Liver (tissue), 9 donors: ENCODE results near the gene RXFP3. TPM values are rescaled to one million over a fixed set of nuclear protein-coding genes. Genes with fewer than 3 reads are reported as not detected.
A peak's percentile ranks its signal among the peaks of the same experiment; 100 is the strongest.

Source experiments
- DNase-seq: peaks from one replicate; pipeline ENCODE4 v3.0.0-alpha.2; 2017; ENCODE audit warnings: low spot score
- H3K27ac ChIP-seq, 2 donors: one replicate each; pipeline ENCODE4 v1.7.0; 2013; ENCODE audit warnings: inconsistent platforms in 2 of 2, low read length in 2 of 2, control low read depth in 1 of 2, low read depth in 1 of 2, mild to moderate bottlenecking in 1 of 2
- H3K27me3 ChIP-seq, 4 donors: one replicate each; pipeline versions ENCODE4 v1.6.1 to v1.7.0; 2013; ENCODE audit warnings: low read length in 3 of 4, inconsistent platforms in 1 of 4, mild to moderate bottlenecking in 1 of 4, moderate library complexity in 1 of 4; ENCODE audit not compliant: control insufficient read depth in 4 of 4, insufficient read depth in 4 of 4
- H3K36me3 ChIP-seq, 4 donors: one replicate each; pipeline versions ENCODE4 v1.6.1 to v1.7.0; 2013; ENCODE audit warnings: low read length in 3 of 4, mild to moderate bottlenecking in 3 of 4, low read depth in 1 of 4, moderate library complexity in 1 of 4; ENCODE audit not compliant: control insufficient read depth in 4 of 4, insufficient read depth in 3 of 4
- H3K4me1 ChIP-seq, 4 donors: one replicate each; pipeline versions ENCODE4 v1.6.1 to v1.7.0; 2013; ENCODE audit warnings: low read length in 3 of 4, mild to moderate bottlenecking in 3 of 4, moderate library complexity in 1 of 4; ENCODE audit not compliant: control insufficient read depth in 4 of 4, insufficient read depth in 4 of 4
- H3K4me3 ChIP-seq, 3 donors: one replicate each; pipeline versions ENCODE4 v1.6.1 to v1.7.0; 2013; ENCODE audit warnings: low read length in 3 of 3, control low read depth in 1 of 3, low read depth in 1 of 3, mild to moderate bottlenecking in 1 of 3
- H3K9ac ChIP-seq, 2 donors: one replicate each; pipeline ENCODE4 v1.7.0; 2013; ENCODE audit warnings: low read length in 2 of 2, mild to moderate bottlenecking in 2 of 2, moderate library complexity in 2 of 2, control low read depth in 1 of 2, low read depth in 1 of 2
- H3K9me3 ChIP-seq, 4 donors: one replicate each; pipeline versions ENCODE4 v1.6.1 to v1.7.0; 2013; ENCODE audit warnings: low read length in 3 of 4; ENCODE audit not compliant: control insufficient read depth in 4 of 4
- EGR1 ChIP-seq, 2 donors: IDR thresholded peaks; 2 replicates each; pipeline ENCODE4 v1.6.1; 2016 to 2018; ENCODE audit warnings: antibody characterized with exemption in 2 of 2, low read depth in 2 of 2
- FOXA1 ChIP-seq: IDR thresholded peaks from 2 replicates; pipeline ENCODE4 v1.6.1; 2016; ENCODE audit warnings: antibody characterized with exemption
- FOXA2 ChIP-seq: IDR thresholded peaks from 2 replicates; pipeline ENCODE4 v1.6.1; 2016; ENCODE audit warnings: antibody characterized with exemption
- GABPA ChIP-seq, 2 donors: IDR thresholded peaks in 1 of 2; conservative IDR thresholded peaks in 1 of 2; 2 replicates each; pipeline ENCODE4 v1.6.1; 2016; ENCODE audit warnings: antibody characterized with exemption in 2 of 2, mild to moderate bottlenecking in 1 of 2, moderate library complexity in 1 of 2
- HNF4A ChIP-seq, 2 donors: conservative IDR thresholded peaks; 2 replicates each; pipeline ENCODE4 v1.6.1; 2016; ENCODE audit warnings: antibody characterized with exemption in 2 of 2, mild to moderate bottlenecking in 2 of 2
- HNF4G ChIP-seq: IDR thresholded peaks from 2 replicates; pipeline ENCODE4 v1.6.1; 2016; ENCODE audit warnings: antibody characterized with exemption
- NR2F2 ChIP-seq: IDR thresholded peaks from 2 replicates; pipeline ENCODE4 v1.6.1; 2016; ENCODE audit warnings: antibody characterized with exemption
- RAD21 ChIP-seq, 2 donors: IDR thresholded peaks; 2 replicates each; pipeline ENCODE4 v1.6.1; 2016; ENCODE audit warnings: antibody characterized with exemption in 2 of 2, mild to moderate bottlenecking in 2 of 2
- RXRA ChIP-seq, 2 donors: IDR thresholded peaks; 2 replicates each; pipeline ENCODE4 v1.6.1; 2017 to 2018; ENCODE audit warnings: antibody characterized with exemption in 2 of 2, mild to moderate bottlenecking in 1 of 2
- SP1 ChIP-seq: IDR thresholded peaks from 2 replicates; pipeline ENCODE4 v1.6.1; 2018; ENCODE audit warnings: antibody characterized with exemption, mild to moderate bottlenecking
- YY1 ChIP-seq: IDR thresholded peaks from 2 replicates; pipeline ENCODE4 v1.6.1; 2016; ENCODE audit warnings: antibody characterized with exemption, mild to moderate bottlenecking
- WGBS: extraction: QIAGEN DNeasy Blood & Tissue Kit; methylation state at CpG from one replicate; pipeline ENCODE4 v1.1.7; 2013; 5-methylcytosine and 5-hydroxymethylcytosine counted together
- polyA plus RNA-seq, 2 donors: library from polyadenylated mRNA; stranded (reverse) in 1 of 2; unstranded in 1 of 2; fragments of 200-250 nt in 1 of 2; fragments of >200 nt in 1 of 2; fragmentation: Nextera tagmentation in 1 of 2; extraction: Ambion mirVana in 1 of 2; gene quantifications; one replicate each; pipeline versions ENCODE4 v1.2.1 to v1.2.3, GENCODE V29; 2013 to 2015
- total RNA-seq, 2 donors: library from RNA; depleted of rRNA; stranded (reverse); fragments of >200 nt; gene quantifications; one replicate each; pipeline ENCODE4 v1.2.3, GENCODE V29; 2014
- TF ChIP-seq, protein P1 (sequence below): fragments of 150-350 bp; IDR thresholded peaks from 2 replicates; pipeline ENCODE4 v1.5.1; 2017; ENCODE audit warnings: improper control_type of control experiment, low read depth, low read length; ENCODE audit not compliant: missing input control
- TF ChIP-seq, protein P2 (sequence below): IDR thresholded peaks from 2 replicates; pipeline ENCODE4 v1.6.1; 2016; ENCODE audit warnings: antibody characterized with exemption
- TF ChIP-seq, protein P3 (sequence below): IDR thresholded peaks from 2 replicates; pipeline ENCODE4 v1.6.1; 2016; ENCODE audit warnings: antibody characterized with exemption, mild to moderate bottlenecking
- TF ChIP-seq, protein P4 (sequence below): IDR thresholded peaks from 2 replicates; pipeline ENCODE4 v1.6.1; 2016; ENCODE audit warnings: antibody characterized with exemption
- donor health status: healthy.
- donor health status: healthy.
- donor health status: healthy.
- donor health status: healthy.
- donor health status: healthy.

Gene RXFP3
- total and polyA plus RNA-seq, 4 donors, result not detected

DNA sequence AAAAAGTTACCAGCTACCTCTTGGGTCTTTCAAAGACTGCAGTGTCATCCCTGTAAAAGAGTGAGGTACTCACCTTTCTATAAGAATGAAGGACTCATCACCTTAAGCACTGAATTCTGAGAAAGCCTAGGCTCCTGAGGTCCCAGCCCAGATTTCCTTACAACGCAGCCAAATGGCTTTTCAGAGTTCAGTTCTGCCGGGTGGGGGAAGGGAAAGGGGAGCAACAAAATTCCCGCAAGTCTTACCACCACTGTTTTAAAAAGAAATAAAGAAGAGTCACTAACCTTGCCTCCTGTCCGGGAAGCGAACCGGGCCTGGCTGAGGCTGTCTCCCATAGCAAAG is 44.8 kb upstream of the RXFP3 start (continued):
- TF ChIP-seq FOXA1 (no peak), EGR1 (IDR thresholded peaks at IDR 0.05; ENCODE audit: low read depth in 2 of 2) (no peak)
- TF ChIP-seq, protein P1, sequence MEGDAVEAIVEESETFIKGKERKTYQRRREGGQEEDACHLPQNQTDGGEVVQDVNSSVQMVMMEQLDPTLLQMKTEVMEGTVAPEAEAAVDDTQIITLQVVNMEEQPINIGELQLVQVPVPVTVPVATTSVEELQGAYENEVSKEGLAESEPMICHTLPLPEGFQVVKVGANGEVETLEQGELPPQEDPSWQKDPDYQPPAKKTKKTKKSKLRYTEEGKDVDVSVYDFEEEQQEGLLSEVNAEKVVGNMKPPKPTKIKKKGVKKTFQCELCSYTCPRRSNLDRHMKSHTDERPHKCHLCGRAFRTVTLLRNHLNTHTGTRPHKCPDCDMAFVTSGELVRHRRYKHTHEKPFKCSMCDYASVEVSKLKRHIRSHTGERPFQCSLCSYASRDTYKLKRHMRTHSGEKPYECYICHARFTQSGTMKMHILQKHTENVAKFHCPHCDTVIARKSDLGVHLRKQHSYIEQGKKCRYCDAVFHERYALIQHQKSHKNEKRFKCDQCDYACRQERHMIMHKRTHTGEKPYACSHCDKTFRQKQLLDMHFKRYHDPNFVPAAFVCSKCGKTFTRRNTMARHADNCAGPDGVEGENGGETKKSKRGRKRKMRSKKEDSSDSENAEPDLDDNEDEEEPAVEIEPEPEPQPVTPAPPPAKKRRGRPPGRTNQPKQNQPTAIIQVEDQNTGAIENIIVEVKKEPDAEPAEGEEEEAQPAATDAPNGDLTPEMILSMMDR, result no peak

DNA sequence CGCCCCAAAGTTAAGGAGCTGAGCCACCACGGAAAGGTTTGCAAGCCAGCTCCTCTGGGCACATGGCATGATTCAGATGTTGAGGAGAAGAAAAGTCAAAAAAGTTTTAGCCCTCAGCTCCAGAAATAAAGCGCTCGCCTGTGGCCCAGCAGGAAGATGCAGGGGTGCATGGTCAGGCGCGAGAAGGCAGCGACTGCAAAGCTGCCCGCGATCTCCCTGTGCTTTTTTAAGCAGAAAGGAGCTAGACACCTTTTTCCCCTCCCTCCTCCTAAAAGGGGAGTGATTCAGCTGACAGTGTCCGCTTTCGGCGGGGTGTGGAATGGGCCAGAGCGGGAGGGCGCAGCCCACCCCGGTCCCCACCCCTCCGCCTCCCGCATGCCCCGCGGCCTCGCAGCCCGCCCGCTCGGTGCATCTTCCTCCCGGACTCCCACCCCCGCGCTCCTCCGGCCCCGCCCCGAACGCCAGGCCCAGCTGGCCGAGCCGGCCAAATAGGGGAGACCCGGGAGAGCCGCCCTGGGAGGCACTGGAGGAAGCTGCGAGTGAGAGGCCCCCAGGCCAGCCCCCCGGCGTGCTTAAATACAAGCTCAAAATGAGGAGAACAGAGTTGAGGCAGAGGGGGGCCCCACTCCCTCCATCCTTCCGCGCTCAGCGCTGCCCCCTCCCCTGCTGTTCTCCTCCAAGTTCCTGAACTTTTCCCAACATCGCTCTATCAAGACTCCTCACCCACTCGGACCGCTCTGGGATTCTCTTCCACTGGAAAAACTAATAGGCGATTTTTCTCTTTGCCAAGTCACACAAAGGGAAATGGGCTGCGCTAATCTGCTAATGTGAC is 44.2 kb upstream of the RXFP3 start, which contains the start of gene ADAMTS12:
TSS of gene ADAMTS12 (minus strand) at position 203 of the 832 bp plus-strand sequence. CDS start at position 69, 134 bp downstream.
- peaks cover 0 to 2% (median 0%) of the 10 kb centered on the region in 4 donors for H3K4me1 ChIP-seq
- peak within 1 kb of the TSS in 2 of 3 donors; percentile 14 to 33 for H3K4me3 ChIP-seq
- H3K36me3 ChIP-seq, result no peaks in the 10 kb centered on the region
- H3K9me3 ChIP-seq, result peaks cover 0 to 8% (median 0%) of the 10 kb centered on the region in 4 donors
- peak within 1 kb of the TSS in 1 of 2 donors; percentile 50 for H3K27ac ChIP-seq
- no peak for DNase-seq
- no peak within 1 kb of the TSS for H3K9ac ChIP-seq
- no peak for TF ChIP-seq GABPA (IDR thresholded peaks at IDR 0.05 in 1 of 2, conservative IDR thresholded peaks at IDR 0.05 in 1 of 2)
- TF ChIP-seq RXRA (IDR thresholded peaks at IDR 0.05), result peak in 1 of 2 donors; percentile 5
- peaks cover 0 to 7% (median 2%) of the 10 kb centered on the region in 4 donors for H3K27me3 ChIP-seq
- 8% methylated on average over 45 of the region's 45 CpGs for WGBS

DNA sequence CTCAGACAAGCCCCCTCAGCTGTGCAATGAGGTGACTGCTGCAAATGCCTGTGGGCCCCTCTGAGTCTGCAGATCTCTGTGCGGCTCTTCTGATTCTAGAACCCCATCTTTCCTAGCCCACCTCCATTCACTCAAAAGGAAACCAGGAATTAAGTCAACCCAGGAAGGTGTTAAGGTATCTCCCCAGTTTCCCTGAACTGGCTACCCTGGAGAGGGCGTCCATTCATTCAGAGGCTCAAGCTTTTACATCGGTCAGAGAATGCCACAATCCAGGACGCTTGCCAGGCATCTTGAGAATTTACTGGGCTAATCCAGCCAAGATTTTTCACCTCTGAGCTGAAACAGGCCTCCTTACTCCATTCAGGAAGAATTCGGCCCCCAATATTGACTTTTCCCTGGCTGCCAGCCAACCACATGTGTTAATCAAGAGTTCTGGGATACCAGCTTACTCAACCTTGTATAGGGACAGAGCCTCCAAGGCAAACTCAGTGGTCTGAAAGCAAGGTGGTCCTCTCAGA is 43.5 kb upstream of the RXFP3 start:
- Histone ChIP-seq H3K27ac (peak overlapping the region in 1 of 2 donors; percentile 18), H3K9me3 (peaks cover 0 to 8% (median 0%) of the 10 kb centered on the region in 4 donors), H3K27me3 (peaks cover 0 to 7% (median 2%) of the 10 kb centered on the region in 4 donors), H3K4me3 (no peak overlapping the region), H3K4me1 (peaks cover 0 to 2% (median 0%) of the 10 kb centered on the region in 4 donors), H3K36me3 (no peaks in the 10 kb centered on the region), H3K9ac (no peak overlapping the region)
- peak; percentile 13 for TF ChIP-seq NR2F2
- TF ChIP-seq, protein P1, result no peak
- 48% methylated on average over 5 of the region's 5 CpGs for WGBS
- peak; percentile 43 for DNase-seq

DNA sequence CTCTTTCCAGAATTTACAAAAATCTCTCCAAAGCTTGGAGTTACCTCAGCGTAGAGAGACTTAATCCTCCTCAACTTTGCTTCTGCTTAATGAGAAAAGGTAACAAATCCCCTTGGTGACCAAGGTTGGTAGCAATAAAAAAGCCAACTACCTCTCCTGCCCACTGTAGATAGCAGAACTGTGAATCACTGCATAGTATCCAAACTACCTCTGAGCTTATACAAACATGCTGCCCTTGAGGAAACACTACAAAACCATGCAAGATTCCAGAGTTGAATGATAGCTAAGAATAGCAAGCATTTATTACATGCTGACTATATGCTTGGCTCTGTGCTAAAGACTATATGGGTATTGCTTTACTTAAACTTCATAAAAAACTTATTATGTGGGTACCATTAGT is 41.6 kb upstream of the RXFP3 start:
- no peak overlapping the region for H3K4me3 ChIP-seq
- 71% methylated on average over 1 of the region's 1 CpG for WGBS
- peaks cover 0 to 7% (median 2%) of the 10 kb centered on the region in 4 donors for H3K27me3 ChIP-seq
- no peak overlapping the region for H3K27ac ChIP-seq
- no peak for DNase-seq
- H3K9ac ChIP-seq, result no peak overlapping the region
- H3K9me3 ChIP-seq, result peaks cover 0 to 8% (median 0%) of the 10 kb centered on the region in 4 donors
- H3K36me3 ChIP-seq, result no peaks in the 10 kb centered on the region
- H3K4me1 ChIP-seq, result peaks cover 0 to 2% (median 0%) of the 10 kb centered on the region in 4 donors
- TF ChIP-seq, protein P2, sequence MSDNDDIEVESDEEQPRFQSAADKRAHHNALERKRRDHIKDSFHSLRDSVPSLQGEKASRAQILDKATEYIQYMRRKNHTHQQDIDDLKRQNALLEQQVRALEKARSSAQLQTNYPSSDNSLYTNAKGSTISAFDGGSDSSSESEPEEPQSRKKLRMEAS, result no peak
- no peak for TF ChIP-seq FOXA1
- no peak for TF ChIP-seq RAD21 (IDR thresholded peaks at IDR 0.05)
- TF ChIP-seq, protein P3, sequence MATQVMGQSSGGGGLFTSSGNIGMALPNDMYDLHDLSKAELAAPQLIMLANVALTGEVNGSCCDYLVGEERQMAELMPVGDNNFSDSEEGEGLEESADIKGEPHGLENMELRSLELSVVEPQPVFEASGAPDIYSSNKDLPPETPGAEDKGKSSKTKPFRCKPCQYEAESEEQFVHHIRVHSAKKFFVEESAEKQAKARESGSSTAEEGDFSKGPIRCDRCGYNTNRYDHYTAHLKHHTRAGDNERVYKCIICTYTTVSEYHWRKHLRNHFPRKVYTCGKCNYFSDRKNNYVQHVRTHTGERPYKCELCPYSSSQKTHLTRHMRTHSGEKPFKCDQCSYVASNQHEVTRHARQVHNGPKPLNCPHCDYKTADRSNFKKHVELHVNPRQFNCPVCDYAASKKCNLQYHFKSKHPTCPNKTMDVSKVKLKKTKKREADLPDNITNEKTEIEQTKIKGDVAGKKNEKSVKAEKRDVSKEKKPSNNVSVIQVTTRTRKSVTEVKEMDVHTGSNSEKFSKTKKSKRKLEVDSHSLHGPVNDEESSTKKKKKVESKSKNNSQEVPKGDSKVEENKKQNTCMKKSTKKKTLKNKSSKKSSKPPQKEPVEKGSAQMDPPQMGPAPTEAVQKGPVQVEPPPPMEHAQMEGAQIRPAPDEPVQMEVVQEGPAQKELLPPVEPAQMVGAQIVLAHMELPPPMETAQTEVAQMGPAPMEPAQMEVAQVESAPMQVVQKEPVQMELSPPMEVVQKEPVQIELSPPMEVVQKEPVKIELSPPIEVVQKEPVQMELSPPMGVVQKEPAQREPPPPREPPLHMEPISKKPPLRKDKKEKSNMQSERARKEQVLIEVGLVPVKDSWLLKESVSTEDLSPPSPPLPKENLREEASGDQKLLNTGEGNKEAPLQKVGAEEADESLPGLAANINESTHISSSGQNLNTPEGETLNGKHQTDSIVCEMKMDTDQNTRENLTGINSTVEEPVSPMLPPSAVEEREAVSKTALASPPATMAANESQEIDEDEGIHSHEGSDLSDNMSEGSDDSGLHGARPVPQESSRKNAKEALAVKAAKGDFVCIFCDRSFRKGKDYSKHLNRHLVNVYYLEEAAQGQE, result no peak
- TF ChIP-seq FOXA2, result no peak
- TF ChIP-seq GABPA (IDR thresholded peaks at IDR 0.05 in 1 of 2, conservative IDR thresholded peaks at IDR 0.05 in 1 of 2), result no peak
- TF ChIP-seq, protein P4, sequence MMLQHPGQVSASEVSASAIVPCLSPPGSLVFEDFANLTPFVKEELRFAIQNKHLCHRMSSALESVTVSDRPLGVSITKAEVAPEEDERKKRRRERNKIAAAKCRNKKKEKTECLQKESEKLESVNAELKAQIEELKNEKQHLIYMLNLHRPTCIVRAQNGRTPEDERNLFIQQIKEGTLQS, result no peak
- no peak for TF ChIP-seq YY1
- TF ChIP-seq SP1, result no peak
- TF ChIP-seq HNF4G, result no peak
- no peak for TF ChIP-seq HNF4A (conservative IDR thresholded peaks at IDR 0.05)
